HL-60/S4 treated with phorbol 12-myristate 13-acetate at 8.2 ng/mL for 4 days and 3 days (cell line): Measurements from ENCODE around the gene CGB5.
"Not testable (repeated sequence)": the region's sequence is repeated elsewhere in the genome, so short reads cannot be mapped to it uniquely, and the experiment has no call there.

Experiments
- in situ Hi-C: fragments of 300-500 bp; cut with MboI; formaldehyde crosslinking; loops from 2 replicates; pipeline ENCODE4 v1.15.0; 2022; ENCODE audit warnings: low sequenced_read_pairs

CGB5 gene

GRCh38 chr19:49056902-49057596 lies 13.4 kb downstream of the CGB5 start:
- in situ Hi-C loops = not testable (repeated sequence)

- in situ Hi-C loops = no loop called here
Observed at GRCh38 chr19:49057636-49058234, 14.1 kb downstream of the CGB5 start, which contains the start of gene CGB7. TSS of gene CGB7 (minus strand) at chr19:49057749. CDS start at chr19:49055375, 2,374 bp downstream.

DNA sequence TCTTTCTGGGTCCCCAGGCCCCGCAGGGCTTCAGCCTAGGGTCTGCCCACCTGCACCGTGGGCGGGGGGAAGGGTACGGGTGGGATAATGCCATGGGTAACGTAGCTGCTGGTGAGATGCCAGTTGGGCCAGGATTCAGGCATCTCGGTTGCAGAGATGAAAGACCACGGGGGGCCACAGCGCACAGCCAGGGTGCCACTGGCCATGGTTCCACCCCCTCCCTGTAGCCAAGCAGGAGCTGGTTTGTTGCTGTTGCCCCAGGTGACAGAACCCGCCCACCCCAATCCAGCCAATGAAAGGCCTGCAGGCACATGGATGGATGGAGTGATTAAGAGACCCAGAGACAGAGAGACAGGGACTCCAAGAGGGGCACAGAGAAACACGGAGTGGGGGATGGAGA lies 14.9 kb downstream of the CGB5 start:
- in situ Hi-C loops = no loop called here

DNA sequence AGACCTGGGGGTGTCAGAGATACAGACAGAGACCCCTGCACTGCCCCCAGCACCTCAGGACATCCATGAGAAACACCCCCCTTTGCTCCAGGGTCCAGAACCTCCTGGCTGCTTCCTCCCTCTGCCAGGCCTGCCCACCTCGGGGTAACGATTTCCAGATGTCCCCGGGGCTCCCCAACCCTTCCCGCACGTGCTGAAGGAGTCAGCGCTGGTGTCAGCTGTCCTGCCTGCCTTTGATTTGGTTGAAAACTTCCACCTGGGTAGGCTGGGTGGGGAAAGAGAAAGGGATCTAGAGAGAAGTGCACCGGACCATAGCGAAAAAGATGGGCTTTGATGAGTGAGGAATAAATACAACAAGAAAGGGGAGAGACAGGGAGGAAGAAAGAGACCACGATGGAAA lies 15.4 kb downstream of the CGB5 start:
- in situ Hi-C loops = no loop called here

- in situ Hi-C loops = no loop called here
Observed at GRCh38 chr19:49061000-49061399, 17.4 kb downstream of the CGB5 start.

DNA sequence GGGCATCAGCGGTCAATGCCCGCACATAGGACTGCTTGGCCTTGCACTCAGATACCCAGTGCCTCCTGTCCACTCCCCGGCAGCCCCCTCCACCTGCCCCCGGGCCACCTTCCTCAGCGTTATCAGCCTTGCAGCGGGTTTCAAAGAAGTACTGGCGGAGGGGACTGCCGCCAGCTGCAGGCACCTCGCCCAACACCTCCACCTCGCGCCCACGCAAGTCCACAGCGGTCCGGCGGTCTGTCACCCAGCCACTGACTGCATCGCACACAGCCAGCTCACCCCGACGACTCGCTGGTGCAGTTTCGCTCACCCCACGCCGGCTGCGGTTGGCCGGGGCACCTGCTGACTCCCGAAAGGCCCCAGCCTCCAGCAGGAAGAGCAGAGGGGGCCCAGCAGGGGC lies 17.8 kb downstream of the CGB5 start:
- in situ Hi-C loops = no loop called here

DNA sequence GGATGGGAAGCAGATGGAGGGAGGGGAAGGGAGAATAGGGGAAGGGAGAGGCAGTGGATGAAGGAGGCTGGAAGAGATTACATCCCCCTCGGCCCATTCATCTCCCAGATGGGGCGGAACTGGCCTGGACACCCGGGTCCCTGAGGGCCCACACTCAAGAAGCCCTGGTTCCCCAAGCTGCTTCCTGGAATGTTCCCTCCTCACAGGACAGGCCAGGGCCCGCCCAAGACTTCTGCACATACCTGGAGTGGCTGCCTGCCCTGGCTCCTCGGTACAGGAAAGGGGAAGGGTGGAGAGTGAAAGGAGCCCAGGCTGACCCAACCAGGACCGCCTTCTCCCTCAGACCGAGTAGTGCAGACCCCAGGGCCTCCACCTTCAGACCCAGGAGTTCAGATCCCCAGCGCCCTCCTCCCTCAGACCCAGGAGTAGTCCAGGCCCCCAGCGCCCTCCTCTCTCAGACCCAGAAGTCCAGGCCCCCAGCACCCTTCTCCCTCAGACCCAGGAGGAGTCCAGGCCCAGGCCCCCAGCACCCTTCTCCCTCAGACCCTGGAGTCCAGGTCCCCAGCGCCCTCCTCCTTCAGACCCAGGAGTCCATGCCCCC lies 20.5 kb downstream of the CGB5 start:
- in situ Hi-C loops = no loop called here

- in situ Hi-C loops = no loop called here
Observed at GRCh38 chr19:49064768-49065611, 21.3 kb downstream of the CGB5 start, which contains the start of gene NTF4. TSS of gene NTF4 (minus strand) at chr19:49064818. CDS start at chr19:49061997, 2,821 bp downstream.

- in situ Hi-C loops = no loop called here
Observed at GRCh38 chr19:49065905-49066512, 22.4 kb downstream of the CGB5 start.

DNA sequence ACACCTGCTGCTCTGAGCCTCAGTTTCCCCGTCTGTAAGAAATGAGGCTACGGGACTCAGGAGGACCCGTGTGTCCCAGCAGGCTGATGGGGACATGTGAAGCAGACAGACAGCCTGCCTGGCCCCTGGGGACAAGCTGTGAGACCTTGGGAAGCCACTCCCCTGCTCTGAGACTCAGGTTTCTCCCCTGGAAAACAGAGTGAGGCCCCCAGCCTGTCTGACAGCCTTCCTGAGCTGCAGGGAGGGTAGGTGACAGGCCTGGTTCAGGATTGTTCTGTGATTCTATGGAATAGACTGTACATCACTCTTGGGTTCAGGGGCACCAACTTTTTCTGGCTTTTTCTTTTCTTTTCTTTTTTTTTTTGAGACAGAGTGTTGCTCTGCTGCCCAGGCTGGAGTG lies 23.9 kb downstream of the CGB5 start:
- in situ Hi-C loops = no loop called here

- in situ Hi-C loops = no loop called here
Observed at GRCh38 chr19:49069026-49069425, 25.4 kb downstream of the CGB5 start.

DNA sequence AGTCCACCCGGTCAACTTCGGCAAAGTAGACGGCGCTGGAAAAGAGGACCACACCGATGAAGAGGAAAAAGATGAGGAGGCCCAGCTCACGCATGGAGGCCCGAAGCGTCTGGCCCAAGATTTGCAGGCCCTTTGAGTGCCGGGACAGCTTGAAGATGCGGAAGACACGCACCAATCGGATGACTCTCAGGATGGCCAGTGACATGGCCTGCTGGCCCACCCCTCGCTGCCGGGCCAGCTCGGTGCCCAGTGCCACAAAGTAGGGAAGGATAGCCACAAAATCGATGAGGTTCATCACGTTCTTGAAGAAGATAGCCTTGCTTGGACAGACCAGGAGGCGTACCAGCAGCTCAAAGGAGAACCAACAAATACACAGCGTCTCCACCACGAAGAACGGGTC lies 26.8 kb downstream of the CGB5 start:
- in situ Hi-C loops = no loop called here

GRCh38 chr19:49071860-49072547 lies 28.4 kb downstream of the CGB5 start:
- in situ Hi-C loops = no loop called here

GRCh38 chr19:49073514-49074378 lies 30.1 kb downstream of the CGB5 start:
- in situ Hi-C loops = no loop called here

GRCh38 chr19:49074869-49075268 lies 31.2 kb downstream of the CGB5 start:
- in situ Hi-C loops = not testable (repeated sequence)

- in situ Hi-C loops = no loop called here
Observed at GRCh38 chr19:49080392-49080791, 36.7 kb downstream of the CGB5 start.

GRCh38 chr19:49081273-49081672 lies 37.6 kb downstream of the CGB5 start:
- in situ Hi-C loops = no loop called here

DNA sequence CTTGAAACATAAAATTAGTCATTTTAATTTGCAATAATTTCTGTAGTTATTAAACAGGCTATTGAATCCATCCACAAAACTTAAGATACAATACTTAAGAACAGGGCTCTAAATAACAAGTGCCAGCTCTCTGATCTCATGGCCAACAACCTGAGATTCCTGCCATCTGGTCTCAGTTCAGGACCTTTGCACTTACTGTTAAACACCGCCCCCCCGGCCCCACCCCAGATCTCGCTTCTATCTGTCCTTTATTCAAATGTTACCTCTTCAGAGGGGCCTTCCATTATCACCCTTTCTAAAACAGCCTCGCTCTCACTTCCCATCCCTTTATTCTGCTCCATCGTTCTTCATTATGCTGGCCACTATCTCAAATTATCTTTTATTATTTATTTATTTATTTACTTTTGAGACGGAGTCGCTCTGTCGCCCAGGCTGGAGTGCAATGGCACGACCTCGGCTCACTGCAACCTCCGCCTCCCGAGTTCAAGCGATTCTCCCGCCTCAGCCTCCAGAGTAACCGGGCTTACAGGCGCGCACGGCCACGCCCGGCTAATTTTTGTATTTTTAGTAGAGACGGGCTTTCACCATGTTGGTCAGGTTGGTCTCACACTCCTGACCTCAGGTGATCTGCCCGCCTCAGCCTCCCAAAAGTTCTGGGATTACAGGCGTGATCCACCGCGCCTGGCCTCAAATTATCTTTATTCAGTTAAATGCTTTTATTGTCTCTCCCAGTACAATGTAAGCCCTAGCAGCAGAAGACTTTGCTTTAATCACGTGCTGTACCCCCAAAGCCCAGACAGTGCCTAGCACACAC lies 40.8 kb downstream of the CGB5 start:
- in situ Hi-C loops = no loop called here
